Measurements from ENCODE around the gene RAP1GAP2. TPM values are rescaled to one million over a fixed set of nuclear protein-coding genes. Genes with fewer than 3 reads are reported as not detected.
A peak's percentile ranks its signal among the peaks of the same experiment; 100 is the strongest.

The RAP1GAP2 gene
- total RNA-seq, 2 experiments from 2014 or later: not detected

- Mint-ChIP-seq H3K4me1 (peaks cover 23% of the 10 kb centered on the region), H3K9me3 (no peaks in the 10 kb centered on the region), H3K27ac (no peak overlapping the region), H3K36me3 (no peaks in the 10 kb centered on the region), H3K4me3 (no peak overlapping the region), H3K27me3 (peaks cover 62% of the 10 kb centered on the region)
- no peak for DNase-seq
These were observed 55.4 kb downstream of the RAP1GAP2 start for GRCh38 chr17:2851615-2852014.

DNA sequence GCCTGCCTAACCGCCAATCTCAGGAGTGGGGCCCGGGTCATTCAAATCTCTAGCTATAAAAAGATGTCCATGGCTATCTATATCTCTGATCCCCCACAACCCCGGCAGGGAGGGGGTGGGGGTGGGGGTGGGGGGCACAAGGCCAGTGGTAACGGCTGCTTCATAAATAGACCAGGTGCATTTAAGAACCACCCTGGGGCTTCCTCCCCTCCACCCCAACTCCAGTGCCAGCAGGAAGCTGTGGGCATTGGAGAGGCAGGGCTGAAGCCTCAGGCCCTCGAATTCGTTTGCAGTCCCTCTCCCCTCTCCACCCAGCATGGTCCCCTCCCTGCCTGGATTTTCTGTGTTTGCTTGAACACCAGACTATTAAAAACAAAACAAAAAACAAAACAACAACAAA is 56.0 kb downstream of the RAP1GAP2 start:
- peaks cover 68% of the 10 kb centered on the region for H3K27me3 Mint-ChIP-seq
- no peaks in the 10 kb centered on the region for H3K36me3 Mint-ChIP-seq
- H3K9me3 Mint-ChIP-seq: no peaks in the 10 kb centered on the region
- no peak overlapping the region for H3K27ac Mint-ChIP-seq
- H3K4me3 Mint-ChIP-seq: no peak overlapping the region
- no peak for DNase-seq
- peaks cover 23% of the 10 kb centered on the region for H3K4me1 Mint-ChIP-seq

DNA sequence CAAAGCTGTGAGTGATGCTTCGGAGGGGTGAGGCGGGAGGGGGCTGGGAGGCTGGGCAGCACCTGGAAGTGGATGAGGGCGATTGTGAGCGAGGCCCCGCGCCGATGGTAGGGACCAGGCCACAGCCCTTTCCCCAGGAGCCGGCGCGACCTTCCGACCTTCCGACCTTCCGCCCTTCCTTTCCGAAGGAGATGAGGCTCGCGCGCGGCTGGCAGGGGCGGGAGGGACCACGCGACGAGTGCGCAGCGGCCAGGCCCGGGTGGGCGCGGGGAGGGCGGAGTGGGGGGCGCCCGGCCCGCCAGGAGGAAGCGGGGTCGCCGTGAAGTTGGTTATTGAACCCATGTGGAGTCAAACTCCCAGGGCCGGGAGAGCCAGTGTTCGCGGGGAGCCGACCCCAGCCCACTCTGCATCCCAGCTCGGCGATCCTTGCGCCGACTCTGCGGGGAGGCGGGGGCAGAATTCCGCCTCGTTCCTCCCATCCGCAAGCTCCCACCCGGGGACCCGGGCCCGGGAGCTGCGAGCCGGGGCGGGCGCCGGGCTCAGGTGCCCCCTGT is 56.6 kb downstream of the RAP1GAP2 start:
- no peaks in the 10 kb centered on the region for H3K36me3 Mint-ChIP-seq
- no peak overlapping the region for H3K4me3 Mint-ChIP-seq
- no peak for DNase-seq
- no peak overlapping the region for H3K27ac Mint-ChIP-seq
- peaks cover 19% of the 10 kb centered on the region for H3K4me1 Mint-ChIP-seq
- peaks cover 67% of the 10 kb centered on the region for H3K27me3 Mint-ChIP-seq
- no peaks in the 10 kb centered on the region for H3K9me3 Mint-ChIP-seq

DNA sequence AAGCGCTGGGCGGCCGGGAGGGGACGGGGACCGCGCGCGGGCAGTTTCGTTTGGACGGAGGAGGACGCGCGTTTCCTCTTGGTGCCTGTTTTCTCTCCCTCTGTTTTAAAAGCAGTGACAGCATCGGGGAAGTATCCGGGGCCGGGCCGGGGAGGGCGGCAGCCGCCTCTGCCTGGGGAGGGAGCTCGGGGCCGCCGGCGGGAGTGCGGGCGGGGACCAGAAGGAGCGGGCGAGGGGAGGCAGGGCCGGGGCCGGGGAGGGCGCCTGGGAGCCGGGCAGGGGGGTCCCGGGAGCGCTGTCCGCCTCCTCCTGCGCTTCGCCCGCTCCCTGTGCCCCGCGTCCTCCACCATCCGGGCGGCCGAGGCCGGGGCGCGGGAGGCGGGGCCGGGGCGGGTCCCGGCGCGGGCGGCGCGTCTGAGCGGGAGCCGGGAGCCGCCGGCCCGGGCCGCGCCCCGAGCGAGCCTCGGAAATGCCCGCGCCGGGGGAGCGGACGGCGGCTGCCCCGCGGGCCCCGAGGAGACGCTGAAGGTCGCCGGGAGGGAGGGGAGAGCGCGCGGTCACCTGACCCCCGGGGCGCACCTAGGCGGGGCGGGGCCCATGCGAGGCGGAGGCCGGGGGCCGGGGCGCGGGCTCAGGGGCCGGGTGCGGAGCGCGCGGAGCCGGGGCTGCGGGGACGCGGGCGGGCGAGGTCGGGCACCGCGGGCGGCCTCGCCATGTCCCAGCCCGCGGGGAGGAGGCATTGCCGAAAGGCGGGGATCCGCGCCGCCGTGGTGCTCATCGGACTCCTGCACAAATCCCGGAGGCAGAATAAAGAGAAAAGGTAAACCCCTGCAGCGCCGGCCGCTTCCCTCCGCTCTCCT is 57.3 kb downstream of the RAP1GAP2 start:
- H3K4me3 Mint-ChIP-seq: peak overlapping the region; percentile 70
- DNase-seq: peak; percentile 26
- no peaks in the 10 kb centered on the region for H3K36me3 Mint-ChIP-seq
- no peak overlapping the region for H3K27ac Mint-ChIP-seq
- peaks cover 13% of the 10 kb centered on the region for H3K4me1 Mint-ChIP-seq
- H3K27me3 Mint-ChIP-seq: peaks cover 62% of the 10 kb centered on the region
- H3K9me3 Mint-ChIP-seq: no peaks in the 10 kb centered on the region

DNA sequence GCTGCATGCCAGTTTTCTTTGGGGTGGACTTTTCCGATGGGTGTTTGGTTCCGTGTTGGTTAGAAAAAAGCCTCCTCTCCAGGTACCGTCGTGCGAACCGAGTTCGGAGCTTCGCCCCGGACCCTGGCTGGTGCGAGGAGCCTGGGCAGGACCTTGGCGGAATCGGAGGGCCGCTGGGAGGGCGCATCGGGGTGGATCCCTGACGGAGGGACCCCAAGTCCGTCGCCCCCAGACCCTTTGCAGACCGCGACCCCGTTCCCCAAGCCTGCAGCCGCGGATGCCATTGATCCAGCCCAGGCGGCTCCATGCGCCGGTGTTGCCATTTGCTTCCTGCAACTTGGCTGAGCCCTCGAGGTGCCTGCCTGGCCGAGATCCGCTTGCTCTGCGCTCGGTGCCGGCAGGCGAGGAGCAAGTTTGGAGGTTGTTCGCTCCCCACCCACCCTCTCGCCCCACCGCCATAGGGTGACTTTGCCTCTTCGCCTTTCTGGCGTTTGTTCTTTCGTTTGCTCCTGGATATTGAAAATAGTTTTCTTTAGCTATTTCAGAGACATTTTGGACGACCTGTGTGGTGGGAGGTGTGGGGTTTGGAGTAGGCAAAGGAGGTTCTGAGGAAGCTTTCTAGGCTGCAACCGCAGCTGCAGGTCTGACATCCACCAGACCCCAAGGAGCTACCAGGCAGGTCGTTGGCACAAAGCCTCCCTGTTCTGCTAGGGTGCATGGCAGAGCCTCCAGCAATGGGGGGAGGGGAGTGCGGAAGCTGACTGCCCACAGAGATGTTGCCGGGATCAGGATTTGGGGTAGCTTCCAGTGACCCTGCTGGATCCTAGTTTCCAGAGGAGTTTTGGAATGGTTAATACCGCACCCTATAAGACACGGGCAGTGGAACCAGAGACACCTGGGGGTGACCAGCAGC is 58.2 kb downstream of the RAP1GAP2 start:
- peaks cover 57% of the 10 kb centered on the region for H3K27me3 Mint-ChIP-seq
- H3K4me3 Mint-ChIP-seq: peak overlapping the region; percentile 70
- H3K4me1 Mint-ChIP-seq: peaks cover 9% of the 10 kb centered on the region
- peak; percentile 23 for DNase-seq
- H3K27ac Mint-ChIP-seq: no peak overlapping the region
- no peaks in the 10 kb centered on the region for H3K9me3 Mint-ChIP-seq
- H3K36me3 Mint-ChIP-seq: no peaks in the 10 kb centered on the region

DNA sequence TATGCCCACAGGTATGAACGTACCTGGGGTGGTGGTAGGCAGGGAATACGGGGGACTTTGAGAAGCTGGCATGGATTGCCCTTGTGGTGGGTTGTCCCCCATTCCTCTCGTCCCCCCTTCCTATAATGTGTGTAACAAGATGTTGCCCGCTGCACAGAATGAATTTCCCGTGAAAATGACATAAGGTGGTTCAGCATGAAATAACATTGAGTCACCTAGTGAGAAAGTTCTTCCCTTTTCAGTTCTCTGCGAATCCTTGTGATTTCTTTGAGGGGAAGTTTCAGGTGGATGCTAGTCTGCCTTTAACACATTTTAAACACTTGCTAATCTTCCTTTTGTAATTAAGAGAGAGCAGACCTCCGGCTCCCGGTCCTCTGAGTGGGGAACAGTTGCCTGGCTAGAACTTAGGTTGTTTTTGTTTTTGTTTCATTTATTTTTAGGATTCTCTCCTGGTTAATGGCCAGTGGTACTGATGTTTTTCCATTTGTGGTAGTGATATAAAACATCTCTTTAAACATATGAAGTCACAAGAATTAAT is 58.9 kb downstream of the RAP1GAP2 start:
- H3K4me3 Mint-ChIP-seq: no peak overlapping the region

DNA sequence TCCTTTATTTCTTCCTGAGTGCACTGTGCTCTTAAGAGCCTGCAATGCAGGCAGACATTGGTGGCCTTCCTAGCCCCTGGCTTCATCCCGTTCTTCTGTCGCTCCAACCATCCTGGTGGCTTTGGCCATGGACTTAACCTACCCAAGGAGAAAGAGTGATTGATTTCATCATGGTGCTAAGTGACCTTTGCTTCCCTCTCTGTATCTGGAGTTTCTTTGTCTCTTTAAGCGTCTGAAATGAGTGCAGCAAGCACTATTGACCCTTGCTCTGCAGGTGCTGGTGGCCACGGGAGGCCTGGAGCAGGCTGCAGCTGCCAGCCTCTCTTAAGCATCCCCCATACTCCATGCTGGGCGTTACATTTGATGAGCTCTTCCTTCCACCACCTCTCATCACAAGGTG is 60.5 kb downstream of the RAP1GAP2 start:
- peaks cover 51% of the 10 kb centered on the region for H3K27me3 Mint-ChIP-seq
- no peaks in the 10 kb centered on the region for H3K36me3 Mint-ChIP-seq
- peaks cover 9% of the 10 kb centered on the region for H3K4me1 Mint-ChIP-seq
- H3K27ac Mint-ChIP-seq: no peak overlapping the region
- H3K9me3 Mint-ChIP-seq: no peaks in the 10 kb centered on the region
- no peak overlapping the region for H3K4me3 Mint-ChIP-seq
- no peak for DNase-seq

More for the DNA sequence above, 58.9 kb downstream of the RAP1GAP2 start:
- no peaks in the 10 kb centered on the region for H3K36me3 Mint-ChIP-seq
- no peak for DNase-seq
- H3K9me3 Mint-ChIP-seq: no peaks in the 10 kb centered on the region
- H3K4me1 Mint-ChIP-seq: peaks cover 9% of the 10 kb centered on the region
- no peak overlapping the region for H3K27ac Mint-ChIP-seq
- peaks cover 57% of the 10 kb centered on the region for H3K27me3 Mint-ChIP-seq

DNA sequence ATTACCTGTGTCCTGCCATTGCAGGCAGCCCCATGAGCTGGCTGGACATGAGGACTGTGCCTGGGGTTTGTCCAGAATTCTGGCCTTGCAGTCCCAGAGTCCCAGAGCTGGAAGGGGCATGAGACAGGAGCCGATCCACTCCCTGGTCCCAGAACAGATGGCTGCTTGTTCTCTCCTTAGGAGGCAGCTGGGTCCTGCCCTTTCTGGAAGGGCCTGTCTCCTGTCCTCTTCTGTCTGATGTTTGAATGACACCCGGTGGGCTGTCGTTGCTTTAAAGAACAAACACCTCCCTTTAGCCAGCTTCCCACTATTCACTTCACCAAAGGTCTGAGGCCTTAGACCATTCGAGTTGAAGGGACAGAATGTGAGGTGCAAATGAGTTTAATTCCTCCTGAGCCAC is 63.8 kb downstream of the RAP1GAP2 start:
- Mint-ChIP-seq H3K9me3 (no peaks in the 10 kb centered on the region), H3K4me3 (no peak overlapping the region), H3K36me3 (no peaks in the 10 kb centered on the region), H3K27ac (no peak overlapping the region), H3K4me1 (peaks cover 3% of the 10 kb centered on the region), H3K27me3 (peaks cover 30% of the 10 kb centered on the region)
- DNase-seq: no peak

GRCh38 chr17:2860883-2861282 is 64.6 kb downstream of the RAP1GAP2 start:
- no peaks in the 10 kb centered on the region for H3K36me3 Mint-ChIP-seq
- no peaks in the 10 kb centered on the region for H3K4me1 Mint-ChIP-seq
- no peak for DNase-seq
- H3K27me3 Mint-ChIP-seq: peaks cover 21% of the 10 kb centered on the region
- H3K9me3 Mint-ChIP-seq: no peaks in the 10 kb centered on the region
- no peak overlapping the region for H3K27ac Mint-ChIP-seq
- H3K4me3 Mint-ChIP-seq: no peak overlapping the region

DNA sequence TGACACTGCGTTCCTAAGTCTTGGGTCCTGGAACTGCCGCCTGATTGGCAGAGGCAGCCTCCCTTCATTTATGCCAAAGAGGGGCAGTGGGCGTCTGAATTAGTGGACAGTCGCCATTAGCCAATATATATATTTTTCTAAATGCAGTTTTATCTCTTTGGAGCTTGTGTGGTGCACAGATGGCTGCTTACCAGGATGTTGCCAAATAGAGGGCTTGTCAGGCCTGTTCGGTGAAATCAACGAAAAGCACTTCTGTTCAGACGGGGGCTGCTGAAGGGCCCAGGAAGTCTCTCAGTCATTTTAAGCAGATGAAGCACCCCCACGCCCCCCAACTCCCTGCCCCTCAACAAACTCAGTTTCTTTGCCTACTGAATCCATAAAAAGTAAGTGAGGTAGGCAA is 66.0 kb downstream of the RAP1GAP2 start:
- no peaks in the 10 kb centered on the region for H3K9me3 Mint-ChIP-seq

DNA sequence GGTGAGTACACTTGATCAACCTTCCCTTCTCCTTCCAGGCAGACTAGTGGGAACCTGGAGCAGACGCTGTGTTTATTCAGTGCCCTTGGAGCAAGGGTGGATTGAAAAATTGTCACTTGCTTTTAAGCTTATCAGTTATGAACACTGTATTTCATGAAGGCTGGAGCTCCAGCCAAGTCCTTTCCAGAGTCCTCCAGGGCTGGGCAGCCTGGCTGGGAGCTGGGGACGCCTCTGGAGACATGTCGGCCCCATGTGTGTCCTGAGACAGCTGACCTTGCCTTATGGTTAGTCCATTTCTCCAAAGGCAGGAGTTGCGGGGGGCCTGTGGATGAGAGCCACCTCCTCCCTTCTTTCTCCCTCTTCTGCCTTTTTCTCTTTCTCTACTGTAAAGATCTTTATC is 67.0 kb downstream of the RAP1GAP2 start:
- no peaks in the 10 kb centered on the region for H3K36me3 Mint-ChIP-seq
- DNase-seq: no peak
- H3K9me3 Mint-ChIP-seq: no peaks in the 10 kb centered on the region
- H3K4me1 Mint-ChIP-seq: no peaks in the 10 kb centered on the region
- H3K4me3 Mint-ChIP-seq: no peak overlapping the region
- H3K27me3 Mint-ChIP-seq: peaks cover 5% of the 10 kb centered on the region
- H3K27ac Mint-ChIP-seq: no peak overlapping the region

More for the DNA sequence above, 66.0 kb downstream of the RAP1GAP2 start:
- Mint-ChIP-seq H3K36me3 (no peaks in the 10 kb centered on the region), H3K4me1 (no peaks in the 10 kb centered on the region), H3K27me3 (peaks cover 9% of the 10 kb centered on the region), H3K4me3 (no peak overlapping the region), H3K27ac (no peak overlapping the region)
- no peak for DNase-seq

DNA sequence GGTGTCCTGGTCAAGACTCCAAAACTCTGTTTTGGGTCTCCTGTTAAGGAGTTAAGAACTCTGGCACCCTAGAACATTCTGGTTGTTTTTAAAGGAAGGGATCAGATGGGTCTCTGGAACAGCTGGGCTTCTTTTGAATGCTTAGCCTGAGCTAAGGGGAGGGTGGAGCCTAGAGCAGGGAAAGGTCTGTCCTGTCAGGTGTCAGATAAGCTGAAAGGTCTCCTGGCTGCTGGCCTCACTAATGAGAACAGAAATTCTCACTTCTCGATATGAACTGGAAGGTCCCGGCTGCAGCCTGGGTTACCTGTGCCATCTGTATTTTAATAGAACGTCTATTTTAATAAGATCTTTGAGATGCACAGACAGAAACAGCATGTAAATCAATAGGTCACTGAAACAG is 69.0 kb downstream of the RAP1GAP2 start:
- H3K27ac Mint-ChIP-seq: no peak overlapping the region
- peaks cover 5% of the 10 kb centered on the region for H3K27me3 Mint-ChIP-seq
- H3K4me3 Mint-ChIP-seq: no peak overlapping the region
- DNase-seq: no peak
- no peaks in the 10 kb centered on the region for H3K9me3 Mint-ChIP-seq
- no peaks in the 10 kb centered on the region for H3K4me1 Mint-ChIP-seq
- no peaks in the 10 kb centered on the region for H3K36me3 Mint-ChIP-seq

DNA sequence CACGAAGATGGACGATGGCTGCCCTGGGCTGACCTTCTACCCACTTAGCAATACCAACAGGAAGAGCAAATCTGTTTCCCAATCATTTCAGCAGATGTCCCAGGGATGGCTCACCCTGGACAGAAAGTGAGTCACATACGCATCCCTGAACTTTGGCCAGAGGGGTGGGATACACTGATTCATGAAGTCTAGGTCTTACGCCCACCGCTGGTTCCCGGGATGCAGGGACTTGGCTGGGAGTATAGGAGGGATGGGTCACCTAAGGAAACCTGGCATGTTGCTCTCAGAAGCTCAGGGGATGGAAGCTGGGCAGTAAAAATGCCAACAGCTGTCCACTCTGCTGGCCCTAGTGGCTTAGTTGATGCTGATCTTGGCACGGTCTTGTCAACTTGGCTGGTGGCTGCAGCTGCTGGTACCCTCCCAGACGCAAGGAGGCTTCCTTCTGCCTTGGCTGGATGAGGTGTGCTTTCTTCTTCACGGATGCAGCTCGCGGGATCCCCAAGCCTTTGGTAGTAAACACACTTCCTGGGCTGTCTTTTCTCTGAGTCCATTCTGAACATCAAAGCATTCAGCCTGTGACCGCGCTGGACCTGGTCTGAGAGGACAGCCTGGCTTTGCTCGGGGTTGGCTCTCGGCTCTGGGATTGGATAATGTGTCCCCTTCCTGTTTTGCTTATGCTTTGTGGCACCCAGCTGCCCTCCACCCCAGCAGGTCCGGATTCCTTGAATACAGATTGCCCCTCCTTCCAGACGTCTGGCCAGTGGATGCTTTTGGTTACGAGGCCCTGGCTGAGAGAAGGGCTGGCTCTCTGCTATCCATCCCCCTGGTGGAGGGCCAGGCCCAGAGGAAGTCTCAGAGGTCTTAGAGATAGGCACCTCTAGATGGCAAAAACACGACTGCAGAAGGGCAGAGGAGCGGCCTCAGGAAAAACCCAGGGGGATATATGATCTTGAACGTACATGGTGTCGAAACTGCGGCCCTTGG is 71.5 kb downstream of the RAP1GAP2 start:
- no peak for DNase-seq
- no peaks in the 10 kb centered on the region for H3K27me3 Mint-ChIP-seq
- H3K9me3 Mint-ChIP-seq: no peaks in the 10 kb centered on the region
- H3K36me3 Mint-ChIP-seq: no peaks in the 10 kb centered on the region
- H3K27ac Mint-ChIP-seq: no peak overlapping the region
- H3K4me1 Mint-ChIP-seq: no peaks in the 10 kb centered on the region
- no peak overlapping the region for H3K4me3 Mint-ChIP-seq

GRCh38 chr17:2869604-2870003 is 73.4 kb downstream of the RAP1GAP2 start:
- H3K9me3 Mint-ChIP-seq: no peaks in the 10 kb centered on the region
- no peaks in the 10 kb centered on the region for H3K4me1 Mint-ChIP-seq
- no peak overlapping the region for H3K4me3 Mint-ChIP-seq
- H3K27ac Mint-ChIP-seq: no peak overlapping the region
- no peaks in the 10 kb centered on the region for H3K27me3 Mint-ChIP-seq
- DNase-seq: no peak
- H3K36me3 Mint-ChIP-seq: no peaks in the 10 kb centered on the region

Measured in activated naive CD8-positive, alpha-beta T cell treated with anti-CD3 and anti-CD28 coated beads for 36 hours (primary cell).